C4-2B (cell line): Measurements from ENCODE around the gene FNDC1.

Source experiments
- H3K27ac ChIP-seq: fragments of 450-650 bp; 2 replicates; pipeline ENCODE4 v1.5.1; 2017
- CTCF ChIP-seq: fragments of 450-650 bp; conservative IDR thresholded peaks from 2 replicates; pipeline ENCODE4 v1.5.1; 2017; ENCODE audit warnings: mild to moderate bottlenecking
- ZFX ChIP-seq: fragments of 450-650 bp; IDR thresholded peaks from 2 replicates; pipeline ENCODE4 v1.6.1; 2017

Gene FNDC1

GRCh38 chr6:159317430-159317829, 148.2 kb downstream of the FNDC1 start:
- TF ChIP-seq ZFX: no peak
- no peak for TF ChIP-seq CTCF
- no peak overlapping the region for H3K27ac ChIP-seq

GRCh38 chr6:159321267-159321666, 152.1 kb downstream of the FNDC1 start:
- no peak overlapping the region for H3K27ac ChIP-seq
- no peak for TF ChIP-seq ZFX
- TF ChIP-seq CTCF: no peak
